GM20000 (cell line): ENCODE data around the gene UGT1A9.
"Not testable (repeated sequence)": the region's sequence is repeated elsewhere in the genome, so short reads cannot be mapped to it uniquely, and the experiment has no call there.

Experiments used
- DNase-seq: peaks from one replicate; pipeline ENCODE4 v3.0.0; 2012; ENCODE audit warnings: low spot score
- CTCF ChIP-seq: IDR thresholded peaks from 2 replicates; pipeline ENCODE4 v1.5.1; 2012; ENCODE audit warnings: mild to moderate bottlenecking, control low read depth; ENCODE audit errors: extremely low read depth, missing control alignments

The UGT1A9 gene

GRCh38 chr2:233691443-233692433, 20.0 kb downstream of the UGT1A9 start:
- TF ChIP-seq CTCF = no peak
- no peak for DNase-seq

- TF ChIP-seq CTCF = no peak
- no peak for DNase-seq
Observed at GRCh38 chr2:233692648-233693047, 20.9 kb downstream of the UGT1A9 start, which contains the start of gene UGT1A6. TSS of gene UGT1A6 (plus strand) at chr2:233692890. CDS start at chr2:233693005, 115 bp downstream.

GRCh38 chr2:233693963-233694362, 22.3 kb downstream of the UGT1A9 start:
- no peak for TF ChIP-seq CTCF
- no peak for DNase-seq

DNA sequence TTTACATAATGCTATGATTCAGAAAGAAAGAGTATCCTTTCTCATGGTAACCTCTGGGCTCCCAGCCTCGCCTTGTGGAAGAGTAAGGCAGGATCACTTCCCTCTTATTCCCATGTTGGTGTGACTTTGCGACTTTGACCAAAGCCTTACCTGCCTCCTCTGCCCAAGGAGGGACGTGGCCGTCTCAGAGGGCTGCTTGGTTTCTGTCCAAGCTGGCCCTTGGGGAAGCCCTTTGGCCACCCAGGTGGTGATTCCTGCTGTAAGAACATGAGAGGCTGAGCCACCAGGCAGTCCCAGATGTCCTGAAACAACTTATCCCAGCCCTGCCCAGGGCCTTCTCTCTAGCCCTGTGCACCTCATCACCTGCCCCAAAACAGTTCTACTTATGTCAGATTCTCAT, 27.0 kb downstream of the UGT1A9 start:
- TF ChIP-seq CTCF = no peak
- DNase-seq = no peak

DNA sequence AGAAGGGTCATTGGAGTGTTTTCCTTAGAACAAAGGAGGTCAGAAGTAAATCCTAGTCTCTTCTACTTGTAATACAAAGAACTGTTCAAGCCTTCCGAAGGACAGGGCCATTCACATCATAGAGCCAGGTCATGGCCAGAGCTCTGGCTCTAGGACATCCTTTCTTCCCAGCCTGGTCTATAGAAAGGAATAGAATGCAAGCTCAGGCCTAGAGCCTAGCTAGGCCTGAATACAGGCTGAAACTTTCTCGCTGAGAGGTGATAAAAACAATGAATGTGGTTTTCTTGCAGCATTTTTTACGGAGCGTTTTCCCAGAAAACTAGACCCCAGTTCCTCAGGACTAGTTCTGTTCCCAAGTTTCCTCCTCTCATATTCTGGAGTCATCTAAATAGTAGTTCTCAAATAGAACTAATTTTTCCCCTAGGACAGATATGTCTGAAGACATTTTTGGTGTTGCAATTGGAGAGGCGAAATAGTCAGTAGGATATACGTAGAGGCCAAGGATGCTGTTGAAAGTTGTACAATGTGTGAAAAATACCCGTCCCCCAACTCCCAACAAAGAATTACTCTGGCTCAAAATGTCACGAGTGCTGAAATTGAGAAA, 27.8 kb downstream of the UGT1A9 start:
- DNase-seq = no peak
- no peak for TF ChIP-seq CTCF

GRCh38 chr2:233700028-233700635, 28.4 kb downstream of the UGT1A9 start:
- no peak for DNase-seq
- no peak for TF ChIP-seq CTCF

GRCh38 chr2:233700842-233701241, 29.1 kb downstream of the UGT1A9 start:
- DNase-seq = not testable (repeated sequence)
